Femur (tissue), 1 donor: ENCODE measurements around the gene PRKD1.
A peak's percentile ranks its signal among the peaks of the same experiment; 100 is the strongest.
"Not testable (repeated sequence)": the region's sequence is repeated elsewhere in the genome, so short reads cannot be mapped to it uniquely, and the experiment has no call there.

Source experiments
- DNase-seq: peaks from one replicate; pipeline ENCODE4 v3.0.0-alpha.2; 2017

PRKD1 gene

GRCh38 chr14:29796853-29797252, 130.8 kb downstream of the PRKD1 start:
- DNase-seq, result no peak

- DNase-seq, result no peak
Observed at GRCh38 chr14:29789475-29789874, 138.2 kb downstream of the PRKD1 start.

- no peak for DNase-seq
Observed at GRCh38 chr14:29788093-29788492, 139.6 kb downstream of the PRKD1 start.

DNA sequence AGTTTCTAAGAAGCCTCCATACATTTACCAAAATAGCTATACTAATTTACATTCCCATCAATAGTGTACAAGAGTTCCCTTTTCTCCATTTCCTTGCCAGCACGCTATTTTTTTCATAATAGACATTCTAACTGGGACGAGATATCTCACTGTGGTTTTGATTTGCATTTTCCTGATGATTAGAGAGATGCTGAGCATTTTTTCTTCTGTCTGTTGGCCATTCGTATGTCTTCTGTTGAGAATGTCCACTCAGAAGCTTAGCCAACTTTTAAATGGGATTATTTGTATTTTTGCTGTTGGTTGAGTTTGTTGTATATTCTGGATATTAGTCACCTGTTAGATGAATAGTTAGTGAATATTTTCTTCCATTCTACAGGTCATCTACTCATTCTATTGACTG, 144.1 kb downstream of the PRKD1 start:
- no peak for DNase-seq

DNA sequence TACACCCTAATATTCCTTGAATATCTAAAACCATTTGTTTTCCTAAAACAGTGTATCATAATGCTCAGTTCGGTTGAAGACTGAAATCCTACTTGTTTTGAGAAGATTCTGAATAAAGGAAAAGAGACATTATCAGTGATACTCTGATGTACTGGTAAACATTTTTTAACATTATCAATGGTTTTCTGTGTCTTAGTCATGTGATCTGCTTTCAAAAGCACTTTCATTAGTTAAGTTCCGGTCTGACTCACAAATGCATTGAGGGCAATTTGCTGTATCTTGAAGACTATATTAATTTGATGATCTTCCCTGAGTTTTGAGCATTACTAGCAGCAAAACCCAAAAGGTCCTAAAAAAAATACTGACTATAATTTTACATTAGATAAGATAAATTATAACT, 145.6 kb downstream of the PRKD1 start:
- DNase-seq, result no peak

- not testable (repeated sequence) for DNase-seq
Observed at GRCh38 chr14:29777142-29777541, 150.5 kb downstream of the PRKD1 start.

DNA sequence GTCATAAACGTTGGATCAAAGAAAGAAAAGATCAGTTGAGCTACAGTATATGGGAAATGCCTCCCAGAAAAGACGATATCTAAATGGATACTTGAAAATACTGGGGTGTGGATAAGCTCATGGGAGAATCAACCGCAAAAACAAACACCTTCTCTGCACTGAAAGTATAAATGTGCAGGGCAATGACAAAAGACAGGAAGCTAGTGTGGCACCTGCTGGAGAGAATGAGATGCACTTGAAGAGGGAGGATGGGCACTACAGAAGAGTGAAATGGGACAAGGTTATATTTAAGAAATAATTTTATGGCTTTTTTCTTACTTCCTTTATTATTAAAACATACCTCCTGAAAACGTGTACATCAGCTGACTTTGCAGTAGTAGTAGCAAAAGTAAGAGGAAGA, 153.7 kb downstream of the PRKD1 start:
- DNase-seq, result no peak

DNA sequence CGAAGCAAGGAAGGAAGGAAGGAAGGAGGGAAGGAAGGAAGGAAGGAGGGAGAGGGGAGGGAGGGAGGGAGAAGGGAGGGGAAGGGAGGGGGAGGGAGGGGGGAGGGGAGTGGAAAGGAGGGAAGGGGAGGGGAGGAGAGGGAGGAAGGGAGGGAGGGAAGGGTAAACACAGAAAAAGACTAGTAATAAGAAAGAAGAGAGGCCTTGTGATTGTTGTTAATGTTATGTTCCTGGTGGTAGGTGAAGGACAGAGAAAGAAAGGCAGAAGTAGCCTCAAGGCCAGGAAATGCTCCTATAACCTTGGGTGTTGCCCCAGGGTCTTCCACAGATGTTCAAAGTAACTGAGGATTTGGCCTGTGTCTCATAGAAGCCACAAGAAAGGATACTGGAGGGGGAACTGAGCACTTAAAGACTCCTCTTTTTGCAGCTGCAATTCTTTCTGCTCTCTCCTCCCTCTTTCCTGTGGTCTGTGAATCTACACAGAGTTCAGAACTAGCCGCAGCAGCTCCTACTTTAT, 164.2 kb downstream of the PRKD1 start:
- no peak for DNase-seq

DNA sequence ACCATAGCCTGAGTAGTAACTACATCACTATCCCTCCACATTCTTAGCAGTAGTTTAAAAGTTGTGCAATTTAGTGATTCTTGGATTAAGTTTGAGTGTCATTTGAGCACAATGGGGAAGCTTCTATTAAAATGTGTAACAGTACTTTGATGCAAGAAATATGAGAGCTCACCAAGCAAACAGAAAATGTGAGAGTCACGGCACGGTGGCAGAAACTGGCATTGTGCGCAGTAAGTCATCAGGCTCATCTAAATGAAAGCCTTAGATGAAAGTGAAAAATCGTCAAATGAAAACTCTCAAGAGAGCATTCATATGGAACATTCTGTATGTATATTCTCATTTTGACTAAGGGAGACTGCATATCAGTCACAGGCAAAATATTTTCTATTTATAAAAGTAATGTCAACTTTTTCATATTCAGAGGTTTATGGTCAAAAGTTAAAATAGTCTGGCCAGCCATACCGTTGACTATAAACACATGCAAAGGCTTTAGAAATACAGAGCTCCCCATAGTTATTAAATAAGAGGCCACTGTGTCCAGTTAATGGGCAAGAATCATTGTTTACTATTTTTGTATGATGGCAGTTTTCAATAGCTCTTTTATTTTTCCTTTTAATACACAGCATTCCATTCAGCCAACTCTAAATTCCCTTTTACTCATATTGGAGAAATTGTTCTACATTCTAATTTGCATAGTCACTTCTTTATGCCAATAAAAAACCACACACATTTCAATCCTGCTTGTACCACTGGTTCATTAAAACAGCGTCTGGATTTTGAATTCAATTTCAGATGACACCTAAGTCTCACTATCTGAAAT, 167.9 kb downstream of the PRKD1 start:
- DNase-seq, result no peak

- no peak for DNase-seq
Observed at GRCh38 chr14:29757711-29758233, 169.9 kb downstream of the PRKD1 start.

DNA sequence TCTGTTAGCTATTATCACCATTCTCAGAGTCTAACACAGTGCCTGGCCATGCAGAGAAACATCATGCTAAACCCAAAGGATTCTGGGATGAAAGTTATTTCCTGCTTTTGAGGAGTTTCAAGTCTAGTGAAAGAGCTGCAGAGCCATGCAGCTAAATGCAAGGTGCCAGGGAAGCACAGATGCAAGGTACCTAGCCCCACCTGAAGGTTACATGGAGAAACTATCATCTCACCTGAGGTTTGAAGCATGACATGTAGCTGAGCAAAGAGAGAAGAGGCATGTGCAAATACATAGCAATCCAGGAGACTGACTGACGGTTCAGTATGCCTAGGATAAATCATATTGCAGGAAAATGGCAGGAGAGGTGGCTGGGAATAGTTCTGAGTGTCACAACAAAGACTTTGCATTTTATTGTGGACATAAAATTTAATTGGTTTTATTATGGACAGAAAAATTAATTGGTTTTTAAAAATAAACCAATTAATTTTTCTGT, 170.4 kb downstream of the PRKD1 start:
- DNase-seq, result no peak

GRCh38 chr14:29756019-29756385, 171.6 kb downstream of the PRKD1 start:
- DNase-seq, result no peak

- DNase-seq, result no peak
Observed at GRCh38 chr14:29755311-29756018, 172.2 kb downstream of the PRKD1 start.

GRCh38 chr14:29754134-29754533, 173.5 kb downstream of the PRKD1 start:
- DNase-seq, result no peak

DNA sequence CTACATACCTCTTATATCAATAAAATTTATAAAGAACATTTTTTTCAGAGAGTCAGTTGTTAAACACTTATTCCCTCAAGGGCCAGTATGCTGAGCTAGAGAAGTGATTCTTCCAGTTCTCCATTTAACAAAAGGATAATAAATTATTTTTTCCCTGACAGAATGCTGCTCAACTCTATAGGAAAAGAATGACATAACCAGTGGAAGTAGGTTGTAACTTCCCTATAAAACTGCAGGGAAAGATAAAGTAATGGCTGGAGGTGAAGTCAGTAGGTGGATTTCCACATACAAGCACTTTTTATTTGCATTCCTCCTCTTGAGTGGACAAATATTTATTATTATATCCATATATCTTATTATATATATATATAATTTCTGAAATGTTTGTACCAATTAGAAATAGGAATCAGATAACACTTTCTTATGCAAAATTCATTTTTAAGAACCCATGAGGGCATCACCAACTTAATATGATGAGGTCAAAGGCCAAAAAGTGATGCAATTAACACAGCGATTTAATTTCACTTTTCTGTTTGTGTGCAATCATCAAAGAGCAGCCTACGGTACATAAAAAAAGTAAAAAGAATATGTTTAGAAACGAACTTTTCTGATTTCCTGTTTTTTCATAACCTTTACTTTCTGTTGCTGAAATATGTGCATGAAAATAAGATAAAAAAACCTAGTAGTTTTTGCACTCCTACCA, 175.3 kb downstream of the PRKD1 start:
- DNase-seq, result no peak

DNA sequence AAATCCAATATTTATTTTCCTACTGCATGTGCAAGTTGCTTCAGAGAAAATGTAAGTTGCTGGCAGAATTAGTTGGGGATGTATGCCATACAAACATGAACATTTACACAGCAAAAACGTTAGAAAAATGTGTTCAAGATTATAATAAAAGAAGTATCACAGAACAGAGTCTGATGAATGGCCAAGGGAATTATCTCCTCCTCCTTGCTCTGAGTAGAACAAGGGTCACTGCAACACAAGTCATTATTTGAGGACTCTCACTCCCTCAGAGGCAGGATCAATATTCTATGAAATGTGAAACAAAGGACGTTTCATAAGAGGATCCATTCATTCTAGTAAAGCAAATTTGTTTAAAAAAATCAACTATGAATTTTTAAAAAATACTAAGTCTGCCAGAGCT, 177.8 kb downstream of the PRKD1 start:
- no peak for DNase-seq

GRCh38 chr14:29749327-29749726, 178.3 kb downstream of the PRKD1 start:
- DNase-seq, result no peak

DNA sequence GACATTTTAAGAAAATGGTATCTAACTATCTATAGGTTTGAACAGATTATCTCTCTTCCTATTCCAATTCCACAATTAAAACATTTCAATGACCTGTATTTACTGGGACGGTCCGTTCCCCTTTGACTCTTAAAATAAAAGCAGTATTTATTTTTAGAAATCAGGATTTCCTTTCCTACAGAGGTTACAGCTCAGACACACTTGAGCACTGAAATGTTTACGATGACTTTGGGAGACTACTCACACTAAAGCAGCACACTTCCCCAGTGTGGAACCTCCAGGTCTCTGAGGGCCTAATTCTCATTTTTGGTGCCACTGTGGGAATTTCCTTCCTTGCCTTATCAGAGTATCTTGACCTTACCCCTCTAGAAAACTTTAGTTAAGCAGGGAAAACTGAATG, 181.8 kb downstream of the PRKD1 start:
- no peak for DNase-seq

GRCh38 chr14:29743531-29743930, 184.1 kb downstream of the PRKD1 start:
- peak; percentile 19 for DNase-seq

DNA sequence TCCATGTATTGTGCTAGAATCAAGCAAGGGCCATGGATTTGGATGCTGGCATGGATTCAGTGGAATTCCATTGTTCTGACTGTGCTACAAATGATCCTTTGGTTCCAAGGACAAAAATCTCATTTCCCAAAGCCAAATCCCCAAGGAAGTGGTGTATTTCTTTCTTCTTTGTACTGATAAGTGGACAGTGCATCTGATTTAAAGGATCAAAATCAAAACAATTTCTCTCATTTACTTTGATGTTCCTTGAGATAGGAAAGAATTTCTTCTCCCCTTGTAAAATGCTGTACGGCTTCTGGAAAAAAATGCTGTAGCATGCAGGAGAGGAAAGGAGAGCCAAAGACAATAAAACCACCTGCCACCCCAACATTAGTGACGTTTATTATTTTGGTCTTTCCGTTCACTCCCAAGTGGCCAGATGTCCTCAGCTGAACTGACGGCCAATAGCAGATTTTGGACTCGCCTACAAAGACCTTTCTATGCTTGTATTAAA, 185.7 kb downstream of the PRKD1 start:
- no peak for DNase-seq

- no peak for DNase-seq
Observed at GRCh38 chr14:29740491-29740890, 187.2 kb downstream of the PRKD1 start.

- no peak for DNase-seq
Observed at GRCh38 chr14:29738950-29739349, 188.7 kb downstream of the PRKD1 start.

GRCh38 chr14:29738056-29738455, 189.6 kb downstream of the PRKD1 start:
- no peak for DNase-seq
